Measurements from ENCODE around the gene DIPK2B. TPM values are rescaled to one million over a fixed set of nuclear protein-coding genes. Genes with fewer than 3 reads are reported as not detected.
A peak's percentile ranks its signal among the peaks of the same experiment; 100 is the strongest.

The DIPK2B gene
- total RNA-seq (2014; rRNA removed; shearing (Covaris generic)), result 0.10 TPM in 1 of 2 replicates, not detected in the other
- not detected in 2 replicates for polyA plus RNA-seq (2015; cell fraction: cytosol; rRNA removed)
- not detected in 2 replicates for polyA plus RNA-seq (2015; cell fraction: nucleus; rRNA removed)

GRCh38 chrX:45200741-45201234 is at the start of gene DIPK2B:
TSS of gene DIPK2B (minus strand) at chrX:45200876. CDS start at chrX:45200826, 50 bp downstream.
- DNase-seq (ENCODE audit: low read depth), result no peak

GRCh38 chrX:45240301-45240700 is 39.6 kb upstream of the DIPK2B start:
- DNase-seq (ENCODE audit: low read depth), result no peak

- DNase-seq (ENCODE audit: low read depth), result no peak
Measured at GRCh38 chrX:45238489-45238888, 37.8 kb upstream of the DIPK2B start.

- DNase-seq (ENCODE audit: low read depth), result peak; percentile 4
Measured at GRCh38 chrX:45233531-45233930, 32.9 kb upstream of the DIPK2B start.

- DNase-seq (ENCODE audit: low read depth), result no peak
Measured at GRCh38 chrX:45232139-45232538, 31.5 kb upstream of the DIPK2B start.

GRCh38 chrX:45230410-45230809 is 29.7 kb upstream of the DIPK2B start:
- no peak for DNase-seq (ENCODE audit: low read depth)

- no peak for DNase-seq (ENCODE audit: low read depth)
Measured at GRCh38 chrX:45229348-45229747, 28.7 kb upstream of the DIPK2B start.

GRCh38 chrX:45228126-45228525 is 27.4 kb upstream of the DIPK2B start:
- no peak for DNase-seq (ENCODE audit: low read depth)

GRCh38 chrX:45208121-45208856 is 7.6 kb upstream of the DIPK2B start:
- DNase-seq (ENCODE audit: low read depth), result no peak

GRCh38 chrX:45202171-45202570 is 1.5 kb upstream of the DIPK2B start:
- no peak for DNase-seq (ENCODE audit: low read depth)

GRCh38 chrX:45198706-45199105 is 2.0 kb downstream of the DIPK2B start:
- DNase-seq (ENCODE audit: low read depth), result no peak

- DNase-seq (ENCODE audit: low read depth), result no peak
Measured at GRCh38 chrX:45198301-45198700, 2.4 kb downstream of the DIPK2B start.

GRCh38 chrX:45196701-45197100 is 4.0 kb downstream of the DIPK2B start:
- DNase-seq (ENCODE audit: low read depth), result peak; percentile 17

- DNase-seq (ENCODE audit: low read depth), result no peak
Measured at GRCh38 chrX:45191820-45192409, 8.8 kb downstream of the DIPK2B start.

- no peak for DNase-seq (ENCODE audit: low read depth)
Measured at GRCh38 chrX:45191383-45191782, 9.3 kb downstream of the DIPK2B start.

- no peak for DNase-seq (ENCODE audit: low read depth)
Measured at GRCh38 chrX:45187731-45188130, 12.9 kb downstream of the DIPK2B start.

GRCh38 chrX:45186643-45187026 is 14.0 kb downstream of the DIPK2B start:
- no peak for DNase-seq (ENCODE audit: low read depth)

GRCh38 chrX:45184211-45184610 is 16.5 kb downstream of the DIPK2B start:
- DNase-seq (ENCODE audit: low read depth), result no peak

GRCh38 chrX:45172890-45173289 is 27.8 kb downstream of the DIPK2B start:
- DNase-seq (ENCODE audit: low read depth), result peak; percentile 74

GRCh38 chrX:45166781-45167180 is 33.9 kb downstream of the DIPK2B start:
- DNase-seq (ENCODE audit: low read depth), result no peak

- no peak for DNase-seq (ENCODE audit: low read depth)
Measured at GRCh38 chrX:45165726-45166125, 35.0 kb downstream of the DIPK2B start.

- no peak for DNase-seq (ENCODE audit: low read depth)
Measured at GRCh38 chrX:45164995-45165394, 35.7 kb downstream of the DIPK2B start.

All from HT1080 (cell line).